GM21423 (cell line): ENCODE measurements around the gene SRPK1.

Experiments used
- ATAC-seq: cut with Tn5 transposase; IDR thresholded peaks from one replicate; pipeline ENCODE4 v1.9.1; 2021; ENCODE audit warnings: mild to moderate bottlenecking, moderate library complexity; ENCODE audit not compliant: unreplicated experiment

SRPK1 gene

GRCh38 chr6:35903679-35904078 is 17.2 kb downstream of the SRPK1 start:
- ATAC-seq: no peak

GRCh38 chr6:35900448-35900847 is 20.4 kb downstream of the SRPK1 start:
- ATAC-seq: no peak

GRCh38 chr6:35898003-35898402 is 22.9 kb downstream of the SRPK1 start:
- ATAC-seq: no peak

- ATAC-seq: no peak
Measured at GRCh38 chr6:35897486-35897885, 23.4 kb downstream of the SRPK1 start.

GRCh38 chr6:35897036-35897435 is 23.9 kb downstream of the SRPK1 start:
- no peak for ATAC-seq

GRCh38 chr6:35896228-35896627 is 24.7 kb downstream of the SRPK1 start:
- ATAC-seq: no peak

- ATAC-seq: no peak
Measured at GRCh38 chr6:35895560-35895959, 25.3 kb downstream of the SRPK1 start.

GRCh38 chr6:35894776-35895175 is 26.1 kb downstream of the SRPK1 start:
- ATAC-seq: no peak

GRCh38 chr6:35893246-35893645 is 27.7 kb downstream of the SRPK1 start:
- ATAC-seq: no peak

- ATAC-seq: no peak
Measured at GRCh38 chr6:35892482-35892881, 28.4 kb downstream of the SRPK1 start.

- ATAC-seq: no peak
Measured at GRCh38 chr6:35879151-35879550, 41.7 kb downstream of the SRPK1 start.

GRCh38 chr6:35876902-35877301 is 44.0 kb downstream of the SRPK1 start:
- ATAC-seq: no peak

- ATAC-seq: no peak
Measured at GRCh38 chr6:35874730-35875129, 46.2 kb downstream of the SRPK1 start.

- ATAC-seq: no peak
Measured at GRCh38 chr6:35859367-35859766, 61.5 kb downstream of the SRPK1 start.

- no peak for ATAC-seq
Measured at GRCh38 chr6:35857853-35858252, 63.0 kb downstream of the SRPK1 start.

- no peak for ATAC-seq
Measured at GRCh38 chr6:35856250-35856649, 64.6 kb downstream of the SRPK1 start.

- no peak for ATAC-seq
Measured at GRCh38 chr6:35852994-35853393, 67.9 kb downstream of the SRPK1 start.

- no peak for ATAC-seq
Measured at GRCh38 chr6:35850208-35850607, 70.7 kb downstream of the SRPK1 start.

- ATAC-seq: no peak
Measured at GRCh38 chr6:35844290-35844689, 76.6 kb downstream of the SRPK1 start.

- no peak for ATAC-seq
Measured at GRCh38 chr6:35842381-35842780, 78.5 kb downstream of the SRPK1 start.

GRCh38 chr6:35839019-35839418 is 81.9 kb downstream of the SRPK1 start:
- no peak for ATAC-seq

- ATAC-seq: no peak
Measured at GRCh38 chr6:35833536-35833935, 87.4 kb downstream of the SRPK1 start.

- no peak for ATAC-seq
Measured at GRCh38 chr6:35831257-35832007, 89.5 kb downstream of the SRPK1 start.
